Endothelial cell of umbilical vein (primary cell): ENCODE results near the gene GLB1L. TPM values are rescaled to one million over a fixed set of nuclear protein-coding genes. Genes with fewer than 3 reads are reported as not detected.

ENCODE experiments used
- BruUV-seq: library from RNA; stranded (reverse); fragments of 400-500 nt; replicated peaks from 2 replicates; lab custom pipeline; 2021; lab: Mats Ljungman, UMichigan
- CTCF ChIA-PET: fragments of 300-600, 350-600 bp; sonication (Branson Sonifier 250); formaldehyde crosslinking; loops from one replicate; lab custom pipeline; 2021; ENCODE audit warnings: antibody characterized with exemption, inconsistent platforms; lab: Charles Lee
- POLR2A ChIA-PET: fragments of 300-600, 350-600 bp; sonication (Branson Sonifier 250); formaldehyde crosslinking; loops from one replicate; lab custom pipeline; 2021; ENCODE audit warnings: antibody characterized with exemption, inconsistent platforms; lab: Charles Lee
- DNase-seq: peaks from one replicate; pipeline ENCODE4 v3.0.0-alpha.2; 2011; ENCODE audit warnings: low read depth, low spot score
- FAIRE-seq: peaks from 2 replicates; lab custom pipeline; 2011; peaks lifted over from hg19 to GRCh38; lab: Jason Lieb, UNC
- H2AFZ ChIP-seq: 2 replicates; pipeline ENCODE4 v1.6.0; 2012; ENCODE audit warnings: low read depth, low read length, control low read depth, inconsistent platforms
- H3K27ac ChIP-seq: 2 replicates; pipeline ENCODE4 v1.5.1; 2011; ENCODE audit warnings: low read depth, mild to moderate bottlenecking, control low read depth, low read length, moderate library complexity; ENCODE audit not compliant: insufficient read depth
- H3K27me3 ChIP-seq, 2 experiments: 2 replicates each; pipeline versions ENCODE4 v1.6.0 to v1.6.1; 2011; ENCODE audit warnings: low read length in 2 of 2, mixed read lengths in 1 of 2; ENCODE audit not compliant: control insufficient read depth in 2 of 2, insufficient read depth in 2 of 2
- H3K36me3 ChIP-seq, 2 experiments: 2 replicates in 1 of 2; 3 replicates in 1 of 2; pipeline ENCODE4 v1.5.1; 2011; ENCODE audit warnings: low read length in 2 of 2, mild to moderate bottlenecking in 1 of 2, moderate library complexity in 1 of 2; ENCODE audit not compliant: control insufficient read depth in 2 of 2, insufficient read depth in 2 of 2; ENCODE audit errors: extremely low read depth in 1 of 2
- H3K4me1 ChIP-seq: 3 replicates; pipeline ENCODE4 v1.5.1; 2011; ENCODE audit warnings: mild to moderate bottlenecking, low read length; ENCODE audit not compliant: control insufficient read depth, insufficient read depth; ENCODE audit errors: extremely low read depth
- H3K4me2 ChIP-seq: 2 replicates; pipeline ENCODE4 v1.6.1; 2011; ENCODE audit warnings: low read length, control low read depth, mixed read lengths; ENCODE audit not compliant: insufficient read depth
- H3K4me3 ChIP-seq, 3 experiments: fragments of 200-600 bp in 1 of 3; sonication (generic), shearing (Covaris generic) in 1 of 3; replicated peaks in 1 of 3; 2 replicates each; pipeline ENCODE4 v1.5.1; 2011 to 2016; ENCODE audit warnings: control low read depth in 3 of 3, low read length in 3 of 3, mild to moderate bottlenecking in 2 of 3, inconsistent platforms in 1 of 3, low read depth in 1 of 3, moderate library complexity in 1 of 3; ENCODE audit not compliant: insufficient read depth in 1 of 3
- H3K79me2 ChIP-seq: 2 replicates; pipeline ENCODE4 v1.6.0; 2012; ENCODE audit warnings: low read length, inconsistent platforms; ENCODE audit not compliant: control insufficient read depth, insufficient read depth
- H3K9ac ChIP-seq: replicated peaks from 2 replicates; pipeline ENCODE3; 2011; ENCODE audit warnings: low read length, control low read depth; ENCODE audit not compliant: insufficient read depth; ENCODE audit errors: extremely low read depth
- H3K9me1 ChIP-seq: replicated peaks from 3 replicates; pipeline ENCODE4 v1.6.0; 2011; ENCODE audit warnings: mild to moderate bottlenecking, low read length; ENCODE audit not compliant: control insufficient read depth, insufficient read depth; ENCODE audit errors: extremely low read depth
- H3K9me3 ChIP-seq: replicated peaks from 2 replicates; pipeline ENCODE4 v1.5.1; 2012; ENCODE audit warnings: low read length, inconsistent platforms; ENCODE audit not compliant: control insufficient read depth, insufficient read depth
- H4K20me1 ChIP-seq: replicated peaks from 2 replicates; pipeline ENCODE3; 2011; ENCODE audit warnings: mild to moderate bottlenecking, low read length; ENCODE audit not compliant: control insufficient read depth, insufficient read depth; ENCODE audit errors: extremely low read depth
- EZH2 ChIP-seq: IDR thresholded peaks from 2 replicates; pipeline ENCODE4 v1.6.1; 2012; ENCODE audit warnings: borderline replicate concordance, low read depth, mild to moderate bottlenecking, moderate library complexity, low read length, inconsistent platforms; ENCODE audit not compliant: severe bottlenecking
- FOS ChIP-seq: IDR thresholded peaks from 2 replicates; pipeline ENCODE4 v1.6.1; 2011; ENCODE audit warnings: mild to moderate bottlenecking, low read length, moderate library complexity, borderline replicate concordance; ENCODE audit not compliant: insufficient read depth
- GATA2 ChIP-seq: IDR thresholded peaks from 2 replicates; pipeline ENCODE4 v1.7.0; 2011; ENCODE audit warnings: low read depth, mild to moderate bottlenecking, moderate library complexity, mixed read lengths, low read length; ENCODE audit not compliant: insufficient read length, insufficient read depth
- JUN ChIP-seq: IDR thresholded peaks from 2 replicates; pipeline ENCODE4 v1.6.1; 2011; ENCODE audit warnings: borderline replicate concordance, low read depth; ENCODE audit not compliant: insufficient read length, insufficient read depth
- MAX ChIP-seq: IDR thresholded peaks from 2 replicates; pipeline ENCODE4 v1.6.1; 2011; ENCODE audit not compliant: insufficient read depth, insufficient read length
- MYC ChIP-seq: IDR thresholded peaks from one replicate; pipeline ENCODE4 v1.6.1; 2011; ENCODE audit warnings: mild to moderate bottlenecking, low read depth, low read length
- POLR2A ChIP-seq: IDR thresholded peaks from 2 replicates; pipeline ENCODE4 v1.6.1; 2012; ENCODE audit warnings: low read depth, mild to moderate bottlenecking, control low read depth, low read length
- POLR2AphosphoS5 ChIP-seq: IDR thresholded peaks from 2 replicates; pipeline ENCODE4 v1.6.1; 2012; ENCODE audit warnings: low read depth, mild to moderate bottlenecking, control low read depth, low read length, moderate library complexity; ENCODE audit not compliant: insufficient read depth
- dilution Hi-C: fragments of 300-500 bp; cut with MboI; formaldehyde crosslinking; loops from one replicate; pipeline ENCODE4 v1.15.0; 2019; ENCODE audit warnings: low sequenced_read_pairs; ENCODE audit not compliant: extremely low pct_ligation_motif_present
- intact Hi-C: fragments of 100-400 bp; cut with micrococcal nuclease; formaldehyde crosslinking; loops from one replicate; pipeline ENCODE4 v1.10.0; 2022
- polyA plus RNA-seq, 4 experiments: library from polyadenylated mRNA; depleted of rRNA in 3 of 4; stranded (reverse) in 3 of 4; unstranded in 1 of 4; fragments of >200 nt; gene quantifications; 2 replicates each; pipeline versions ENCODE4 v1.2.1 to v1.2.3, GENCODE V29; 2011 to 2012; ENCODE audit warnings: missing spikeins in 1 of 4
- total RNA-seq: library from RNA; stranded (reverse); gene quantifications from 2 replicates; pipeline ENCODE4 v1.2.3, GENCODE V29; 2021
- TF ChIP-seq, protein P1 (sequence below), 2 donors: IDR thresholded peaks; 1 replicate in 1 of 2; 2 replicates in 1 of 2; pipeline ENCODE4 v1.5.1; 2011; ENCODE audit warnings: low read length in 2 of 2, mild to moderate bottlenecking in 2 of 2, moderate library complexity in 2 of 2, control low read depth in 1 of 2, inconsistent platforms in 1 of 2, low read depth in 1 of 2; ENCODE audit not compliant: insufficient read depth in 1 of 2; ENCODE audit errors: extremely low read depth in 1 of 2

The GLB1L gene
- total and polyA plus RNA-seq, 2 donors (not counting 3 experiments of a cell fraction or from before 2014, with no cell fraction given): 9.2 to 11.9 TPM

DNA sequence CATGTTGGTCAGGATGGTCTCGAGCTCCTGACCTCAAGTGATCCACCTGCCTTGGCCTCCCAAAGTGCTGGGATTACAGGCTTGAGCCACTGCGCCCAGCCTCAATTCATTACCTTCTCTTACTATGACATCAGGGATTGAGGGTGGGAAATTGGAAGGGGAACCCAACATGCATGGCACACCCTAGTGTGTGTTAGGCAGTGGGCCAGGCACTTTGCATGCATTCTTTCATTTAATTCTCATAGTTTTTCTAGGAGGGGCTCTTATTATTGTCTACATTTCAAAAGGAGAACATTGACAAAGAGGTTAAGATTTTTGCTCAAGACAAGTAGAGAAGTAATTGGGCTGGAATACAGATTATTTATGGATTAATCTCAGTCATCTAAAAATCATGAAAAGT lies 23.1 kb upstream of the GLB1L start:
- FAIRE-seq: no peak
- no peaks in the 10 kb centered on the region for H3K36me3 ChIP-seq
- no peak overlapping the region for H3K4me3 ChIP-seq
- no peaks in the 10 kb centered on the region for H3K9me1 ChIP-seq
- DNase-seq: no peak
- intact Hi-C loops: no loop called here
- H3K27ac ChIP-seq: no peak overlapping the region
- ChIA-PET POLR2A (no interaction called here), CTCF (interaction anchor here (0.8 kb wide), 1 partner anchor 11 kb away, joined by 3 read pairs; the partner anchor contains the start of gene DNAJB2)
- no peaks in the 10 kb centered on the region for H3K9me3 ChIP-seq
- no peak for TF ChIP-seq FOS
- TF ChIP-seq JUN: no peak
- TF ChIP-seq EZH2: no peak
- H2AFZ ChIP-seq: no peak overlapping the region
- H3K4me1 ChIP-seq: no peaks in the 10 kb centered on the region
- no peak overlapping the region for H3K4me2 ChIP-seq
- no peaks in the 10 kb centered on the region for H3K79me2 ChIP-seq
- dilution Hi-C loops: no loop called here
- H3K27me3 ChIP-seq: peaks cover 8 to 13% of the 10 kb centered on the region in 2 experiments
- H3K9ac ChIP-seq: no peak overlapping the region
- no TSS peak for BruUV-seq
- H4K20me1 ChIP-seq: no peaks in the 10 kb centered on the region

DNA sequence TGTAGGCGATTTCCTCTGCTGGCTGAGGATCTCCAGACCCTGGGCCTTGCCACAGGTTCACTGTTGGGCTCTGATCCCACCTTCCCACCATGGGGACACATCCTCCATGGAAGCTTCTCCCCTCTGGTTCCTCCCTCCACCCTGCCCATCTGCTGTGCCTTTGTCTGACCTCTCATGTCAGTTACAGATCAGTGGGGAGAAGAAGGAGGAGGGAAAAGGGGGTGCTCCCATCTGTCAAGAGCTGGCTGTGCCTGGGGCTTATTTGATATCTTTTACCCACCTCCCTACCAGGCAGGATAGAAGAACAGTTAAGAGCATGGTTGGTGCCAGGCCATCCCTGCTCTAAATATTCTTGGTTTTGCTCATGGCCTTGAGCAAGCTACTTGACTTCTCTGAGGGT lies 21.6 kb upstream of the GLB1L start:
- H3K4me1 ChIP-seq: no peaks in the 10 kb centered on the region
- DNase-seq (no peak), FAIRE-seq (no peak)
- no peak for TF ChIP-seq MYC
- TF ChIP-seq, protein P1, sequence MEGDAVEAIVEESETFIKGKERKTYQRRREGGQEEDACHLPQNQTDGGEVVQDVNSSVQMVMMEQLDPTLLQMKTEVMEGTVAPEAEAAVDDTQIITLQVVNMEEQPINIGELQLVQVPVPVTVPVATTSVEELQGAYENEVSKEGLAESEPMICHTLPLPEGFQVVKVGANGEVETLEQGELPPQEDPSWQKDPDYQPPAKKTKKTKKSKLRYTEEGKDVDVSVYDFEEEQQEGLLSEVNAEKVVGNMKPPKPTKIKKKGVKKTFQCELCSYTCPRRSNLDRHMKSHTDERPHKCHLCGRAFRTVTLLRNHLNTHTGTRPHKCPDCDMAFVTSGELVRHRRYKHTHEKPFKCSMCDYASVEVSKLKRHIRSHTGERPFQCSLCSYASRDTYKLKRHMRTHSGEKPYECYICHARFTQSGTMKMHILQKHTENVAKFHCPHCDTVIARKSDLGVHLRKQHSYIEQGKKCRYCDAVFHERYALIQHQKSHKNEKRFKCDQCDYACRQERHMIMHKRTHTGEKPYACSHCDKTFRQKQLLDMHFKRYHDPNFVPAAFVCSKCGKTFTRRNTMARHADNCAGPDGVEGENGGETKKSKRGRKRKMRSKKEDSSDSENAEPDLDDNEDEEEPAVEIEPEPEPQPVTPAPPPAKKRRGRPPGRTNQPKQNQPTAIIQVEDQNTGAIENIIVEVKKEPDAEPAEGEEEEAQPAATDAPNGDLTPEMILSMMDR (IDR thresholded peaks at IDR 0.05; ENCODE audit: extremely low read depth in 1 of 2, insufficient read depth in 1 of 2, low read depth in 1 of 2, low read length in 2 of 2): no peak
- no peak for TF ChIP-seq MAX
- TF ChIP-seq POLR2AphosphoS5: no peak
- TF ChIP-seq EZH2: no peak
- TF ChIP-seq FOS: no peak
- no peak for TF ChIP-seq POLR2A
- TF ChIP-seq JUN: no peak
- no peak for TF ChIP-seq GATA2
- intact Hi-C loops (no loop called here), dilution Hi-C loops (no loop called here)
- H3K4me2 ChIP-seq: no peak overlapping the region
- no peaks in the 10 kb centered on the region for H3K79me2 ChIP-seq
- no peaks in the 10 kb centered on the region for H4K20me1 ChIP-seq
- no peak overlapping the region for H2AFZ ChIP-seq
- no peak overlapping the region for H3K9ac ChIP-seq
- no TSS peak for BruUV-seq
- H3K27me3 ChIP-seq: peaks cover 8 to 10% of the 10 kb centered on the region in 2 experiments
- H3K9me3 ChIP-seq: no peaks in the 10 kb centered on the region
- H3K27ac ChIP-seq: no peak overlapping the region
- no peaks in the 10 kb centered on the region for H3K9me1 ChIP-seq
- H3K36me3 ChIP-seq: no peaks in the 10 kb centered on the region
- no peak overlapping the region for H3K4me3 ChIP-seq
- ChIA-PET CTCF (interaction anchor here (0.7 to 2.8 kb wide), 2 partner anchors 11 to 28 kb away, joined by 3 to 8 read pairs; no protein-coding TSS in a partner anchor), POLR2A (no interaction called here)
